Heart left ventricle (tissue), 13 donors: ENCODE measurements around the gene NEK4.

ENCODE experiments used
- CTCF ChIP-seq, 12 donors: fragments of 200-600 bp; sonication (generic) in 4 of 12; IDR thresholded peaks; one replicate each; pipeline versions ENCODE4 v1.5.0 to v1.8.0; 2018 to 2022; ENCODE audit warnings: antibody characterized with exemption in 12 of 12, mild to moderate bottlenecking in 5 of 12
- POLR2A ChIP-seq, 2 donors: fragments of 450-650 bp; IDR thresholded peaks; one replicate each; pipeline ENCODE4 v1.6.1; 2017; ENCODE audit warnings: antibody characterized with exemption in 2 of 2, mild to moderate bottlenecking in 2 of 2, moderate library complexity in 2 of 2
- donor health status: ischemic (EF 13 %, LVEDD 7.1; RV severe dilation, severe dysfunction).
- donor health status: DM: no; HTN: yes; CAD: no.
- donor health status: DM: no; HTN: no; CAD: no.
- donor health status: ischemic (EF 25% LVEDD 6.9; RV normal size, moderate dysfunction).
- donor health status: ischemic (EF 25% LVEDD 5.7; RV mildly dilated, moderate dysfunction).
- donor health status: ischemic (EF 35%, LVEDD 5.7; RV mildly dilated, moderate dysfunction).
- donor health status: nonischemic (EF 11% LVEDD 7.7; RV severe dilation, severe dysfunction).
- donor health status: DM: yes; HTN: yes; CAD: no.
- donor health status: PGD.
- donor health status: ischemic (EF 29% LVEDD 5.4; RV normal size, mild dysfunction).
- donor health status: nonischemic (EF 23%, LVEDD 6.1; RV moderate dilation, normal function).

- no peak for TF ChIP-seq CTCF (IDR thresholded peaks at IDR 0.05)
- TF ChIP-seq POLR2A (IDR thresholded peaks at IDR 0.05), result no peak
Measured at GRCh38 chr3:52660046-52660445, 110.7 kb downstream of the NEK4 start.
